Measurements from ENCODE around the gene PINK1. TPM values are rescaled to one million over a fixed set of nuclear protein-coding genes. Genes with fewer than 3 reads are reported as not detected.

PINK1 gene
- total RNA-seq, 1 donor from 2014 or later, result 62.5 TPM

DNA sequence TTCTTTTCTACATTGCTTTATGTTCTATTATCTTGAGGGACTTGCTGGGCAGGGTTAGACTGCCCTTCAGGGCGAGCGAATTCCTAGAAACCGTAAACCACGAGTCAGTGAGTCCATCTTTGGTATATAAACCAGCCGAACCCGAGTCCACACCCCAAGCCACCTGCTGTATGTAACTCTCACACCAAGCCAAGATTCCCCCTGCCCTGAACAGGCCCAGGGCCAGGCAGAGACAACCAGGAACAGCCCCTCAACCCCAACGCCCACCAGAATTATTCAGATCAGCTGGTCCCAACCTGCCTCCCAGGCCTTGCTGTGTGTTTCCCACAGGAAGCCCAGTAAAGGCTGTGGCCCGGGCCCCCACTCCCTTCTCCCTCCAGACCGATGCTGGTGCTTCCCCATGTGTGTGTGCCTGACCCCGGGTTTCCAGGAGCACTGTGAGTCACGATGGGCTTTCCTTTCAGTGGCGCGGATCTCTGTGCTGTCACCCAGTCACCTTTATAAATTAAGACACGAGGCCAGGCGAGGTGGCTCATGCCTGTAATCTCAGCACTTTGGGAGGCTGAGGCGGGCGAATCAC is 67.5 kb downstream of the PINK1 start:
- TF ChIP-seq, protein P1, sequence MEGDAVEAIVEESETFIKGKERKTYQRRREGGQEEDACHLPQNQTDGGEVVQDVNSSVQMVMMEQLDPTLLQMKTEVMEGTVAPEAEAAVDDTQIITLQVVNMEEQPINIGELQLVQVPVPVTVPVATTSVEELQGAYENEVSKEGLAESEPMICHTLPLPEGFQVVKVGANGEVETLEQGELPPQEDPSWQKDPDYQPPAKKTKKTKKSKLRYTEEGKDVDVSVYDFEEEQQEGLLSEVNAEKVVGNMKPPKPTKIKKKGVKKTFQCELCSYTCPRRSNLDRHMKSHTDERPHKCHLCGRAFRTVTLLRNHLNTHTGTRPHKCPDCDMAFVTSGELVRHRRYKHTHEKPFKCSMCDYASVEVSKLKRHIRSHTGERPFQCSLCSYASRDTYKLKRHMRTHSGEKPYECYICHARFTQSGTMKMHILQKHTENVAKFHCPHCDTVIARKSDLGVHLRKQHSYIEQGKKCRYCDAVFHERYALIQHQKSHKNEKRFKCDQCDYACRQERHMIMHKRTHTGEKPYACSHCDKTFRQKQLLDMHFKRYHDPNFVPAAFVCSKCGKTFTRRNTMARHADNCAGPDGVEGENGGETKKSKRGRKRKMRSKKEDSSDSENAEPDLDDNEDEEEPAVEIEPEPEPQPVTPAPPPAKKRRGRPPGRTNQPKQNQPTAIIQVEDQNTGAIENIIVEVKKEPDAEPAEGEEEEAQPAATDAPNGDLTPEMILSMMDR (IDR thresholded peaks at IDR 0.05), result no peak
- DNase-seq, result no peak
- ATAC-seq, result no peak
- Histone ChIP-seq H3K27ac (no peak overlapping the region), H3K9me3 (no peaks in the 10 kb centered on the region), H3K36me3 (no peaks in the 10 kb centered on the region), H3K4me1 (peaks cover 3% of the 10 kb centered on the region), H3K27me3 (no peaks in the 10 kb centered on the region), H3K4me3 (no peak overlapping the region)
- intact Hi-C loops (cut with DNase I), result no loop called here

Other genes with a start within 250 kb of the PINK1 start
- 73.6 TPM for gene CAMK2N1, start 147.2 kb upstream of the PINK1 start, total RNA-seq
- 34.5 TPM for gene MUL1, start 125.3 kb upstream of the PINK1 start, total RNA-seq
- 0.20 TPM for gene FAM43B, start 80.9 kb upstream of the PINK1 start, total RNA-seq
- gene CDA, start 44.4 kb upstream of the PINK1 start, total RNA-seq, result 8.8 TPM
- gene DDOST, start 27.9 kb downstream of the PINK1 start, total RNA-seq, result 161 TPM
- 4.6 TPM for gene KIF17, start 84.5 kb downstream of the PINK1 start, total RNA-seq
- gene SH2D5, start 99.2 kb downstream of the PINK1 start, total RNA-seq, result 0.52 TPM
- gene HP1BP3, start 153.8 kb downstream of the PINK1 start, total RNA-seq, result 249 TPM